Renal cortical epithelial cell (primary cell): Measurements from ENCODE around the gene LST1. TPM values are rescaled to one million over a fixed set of nuclear protein-coding genes. Genes with fewer than 3 reads are reported as not detected.

Experiments
- DNase-seq: peaks from one replicate; pipeline ENCODE4 v3.0.0-alpha.2; 2011; ENCODE audit warnings: low read depth
- total RNA-seq: library from RNA; depleted of rRNA; stranded (reverse); fragments of >200 nt; gene quantifications from 2 replicates; pipeline ENCODE4 v1.2.3, GENCODE V29; 2014

Gene LST1
- not detected in 2 replicates for total RNA-seq

GRCh38 chr6:31586008-31586407 is at the start of gene LST1:
TSS of gene LST1 (plus strand) at chr6:31586277. CDS start at chr6:31587300, 1,023 bp downstream.
- no peak for DNase-seq

- DNase-seq: no peak
These were observed 47.2 kb upstream of the LST1 start for GRCh38 chr6:31538805-31539400.

- no peak for DNase-seq
These were observed 45.4 kb upstream of the LST1 start for GRCh38 chr6:31540640-31541039.

- peak; percentile 45 for DNase-seq
These were observed 44.9 kb upstream of the LST1 start for GRCh38 chr6:31541059-31541657.

- peak; percentile 94 for DNase-seq
These were observed 44.2 kb upstream of the LST1 start, which contains the start of gene DDX39B for GRCh38 chr6:31541658-31542521. TSS of gene DDX39B (minus strand) at chr6:31542003. CDS start at chr6:31540532, 1,471 bp downstream.

GRCh38 chr6:31543639-31544038 is 42.4 kb upstream of the LST1 start:
- DNase-seq: no peak

- DNase-seq: no peak
These were observed 41.4 kb upstream of the LST1 start for GRCh38 chr6:31544676-31545075.

GRCh38 chr6:31545291-31545690 is 40.8 kb upstream of the LST1 start:
- DNase-seq: no peak

GRCh38 chr6:31546339-31546957 is 39.6 kb upstream of the LST1 start, which contains the start of gene ATP6V1G2:
TSS of gene ATP6V1G2 (minus strand) at chr6:31546608. CDS start at chr6:31546559, 49 bp downstream.
- peak; percentile 85 for DNase-seq

GRCh38 chr6:31546958-31547726 is 38.9 kb upstream of the LST1 start, which contains the start of gene NFKBIL1:
TSS of gene NFKBIL1 (plus strand) at chr6:31547608. CDS start at chr6:31547695, 87 bp downstream.
- DNase-seq: peak; percentile 94

GRCh38 chr6:31547727-31548543 is 38.1 kb upstream of the LST1 start:
- no peak for DNase-seq

GRCh38 chr6:31548544-31548873 is 37.6 kb upstream of the LST1 start:
- DNase-seq: no peak

GRCh38 chr6:31551371-31551770 is 34.7 kb upstream of the LST1 start:
- peak; percentile 47 for DNase-seq

- no peak for DNase-seq
These were observed 29.8 kb upstream of the LST1 start for GRCh38 chr6:31556307-31556706.

GRCh38 chr6:31557443-31558317 is 28.4 kb upstream of the LST1 start:
- DNase-seq: no peak

GRCh38 chr6:31558318-31558625 is 27.8 kb upstream of the LST1 start:
- no peak for DNase-seq

- no peak for DNase-seq
These were observed 27.2 kb upstream of the LST1 start for GRCh38 chr6:31558631-31559500.

- DNase-seq: no peak
These were observed 26.5 kb upstream of the LST1 start for GRCh38 chr6:31559606-31559957.
